ENCODE measurements around the gene PSME3.

- TF ChIP-seq CTCF (IDR thresholded peaks at IDR 0.05) (no peak), POLR2A (IDR thresholded peaks at IDR 0.05) (no peak)
These were observed 698 bp downstream of the PSME3 start for GRCh38 chr17:42833767-42834422.

All from heart left ventricle (tissue), 13 donors.